Hepatocyte (in vitro differentiated cells): ENCODE data around the gene A3GALT2. TPM values are rescaled to one million over a fixed set of nuclear protein-coding genes. Genes with fewer than 3 reads are reported as not detected.

ENCODE experiments used
- DNase-seq: peaks from one replicate; pipeline ENCODE4 v3.0.0-alpha.2; 2016; ENCODE audit warnings: low spot score
- H2AFZ ChIP-seq: fragments of 200-600 bp; sonication (generic); 2 replicates; pipeline ENCODE4 v1.6.0; 2016; ENCODE audit warnings: antibody characterized with exemption, mild to moderate bottlenecking
- H3K27ac ChIP-seq: fragments of 200-600 bp; sonication (generic); 2 replicates; pipeline ENCODE4 v1.5.1; 2016; ENCODE audit warnings: mild to moderate bottlenecking
- H3K27me3 ChIP-seq: fragments of 200-600 bp; sonication (generic); 2 replicates; pipeline ENCODE4 v1.6.1; 2016
- H3K36me3 ChIP-seq: fragments of 200-600 bp; sonication (generic); replicated peaks from 2 replicates; pipeline ENCODE4 v1.5.1; 2016; ENCODE audit warnings: low read depth; ENCODE audit not compliant: insufficient read depth
- H3K4me1 ChIP-seq: fragments of 200-600 bp; sonication (generic); 2 replicates; pipeline ENCODE4 v1.5.1; 2016; ENCODE audit warnings: mild to moderate bottlenecking, moderate library complexity; ENCODE audit not compliant: insufficient read depth
- H3K4me2 ChIP-seq: fragments of 200-600 bp; sonication (generic); 2 replicates; pipeline ENCODE4 v1.6.0; 2016
- H3K4me3 ChIP-seq: fragments of 200-600 bp; sonication (generic); 2 replicates; pipeline ENCODE4 v1.5.1; 2016; ENCODE audit warnings: mild to moderate bottlenecking
- H3K79me2 ChIP-seq: fragments of 200-600 bp; sonication (generic); 2 replicates; pipeline ENCODE4 v1.6.0; 2017; ENCODE audit warnings: mild to moderate bottlenecking
- H3K9me2 ChIP-seq: fragments of 200-600 bp; sonication (generic); replicated peaks from 2 replicates; pipeline ENCODE4 v1.6.0; 2017; ENCODE audit warnings: mild to moderate bottlenecking; ENCODE audit not compliant: insufficient read depth
- H3K9me3 ChIP-seq: fragments of 200-600 bp; sonication (generic); 2 replicates; pipeline ENCODE4 v1.5.1; 2016; ENCODE audit warnings: low read depth, mild to moderate bottlenecking
- H4K20me1 ChIP-seq: fragments of 200-600 bp; sonication (generic); 2 replicates; pipeline ENCODE4 v1.6.0; 2016; ENCODE audit warnings: mild to moderate bottlenecking; ENCODE audit not compliant: insufficient read depth, poor library complexity, severe bottlenecking
- EZH2 ChIP-seq: fragments of 200-600 bp; sonication (generic); IDR thresholded peaks from 2 replicates; pipeline ENCODE4 v1.6.1; 2016; ENCODE audit warnings: antibody characterized with exemption, mild to moderate bottlenecking, borderline replicate concordance
- EZH2phosphoT487 ChIP-seq: fragments of 200-600 bp; sonication (generic); IDR thresholded peaks from one replicate; pipeline ENCODE4 v1.6.1; 2018; ENCODE audit warnings: antibody characterized with exemption, mild to moderate bottlenecking, low read depth, moderate library complexity; ENCODE audit not compliant: unreplicated experiment, severe bottlenecking
- WGBS: methylation state at CpG from one replicate; pipeline ENCODE4 v1.1.6; 2016; ENCODE audit warnings: low lambda C conversion rate; ENCODE audit errors: missing lambda C conversion rate; 5-methylcytosine and 5-hydroxymethylcytosine counted together
- polyA plus RNA-seq: library from polyadenylated mRNA; unstranded; fragments of >200 nt; fragmentation: Nextera tagmentation; extraction: Ambion mirVana; gene quantifications from 2 replicates; pipeline ENCODE4 v1.2.1, GENCODE V29; 2016
- total RNA-seq: library from RNA; depleted of rRNA; stranded (reverse); fragments of >200 nt; gene quantifications from 2 replicates; pipeline ENCODE4 v1.2.3, GENCODE V29; 2014
- TF ChIP-seq, protein P1 (sequence below): fragments of 200-600 bp; sonication (generic); IDR thresholded peaks from 2 replicates; pipeline ENCODE4 v1.5.1; 2016; ENCODE audit warnings: antibody characterized with exemption, mild to moderate bottlenecking; ENCODE audit not compliant: poor library complexity

The A3GALT2 gene
- total and polyA plus RNA-seq, 2 experiments from 2014 or later: not detected

DNA sequence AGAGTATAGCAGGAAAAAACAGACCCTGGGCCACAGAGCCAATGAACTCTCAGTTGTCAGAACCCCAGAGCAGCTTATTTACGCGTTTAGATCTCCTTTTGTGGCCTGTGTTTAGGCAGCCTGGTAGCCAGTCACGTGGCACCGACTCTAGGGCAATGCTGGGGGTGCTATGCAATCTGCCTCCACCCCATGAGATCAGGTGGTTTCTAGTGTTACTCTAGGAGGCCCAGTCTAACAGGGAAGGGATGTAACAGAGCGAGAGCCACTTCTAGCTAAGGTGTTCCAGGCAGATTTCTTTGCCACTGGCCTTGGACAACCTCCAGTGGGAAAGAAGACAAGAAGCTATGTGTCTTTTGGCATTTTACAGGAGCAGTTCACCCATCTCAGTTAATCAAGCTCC is 12.0 kb upstream of the A3GALT2 start:
- H3K4me2 ChIP-seq: no peak overlapping the region
- no peak overlapping the region for H3K4me3 ChIP-seq
- no peak overlapping the region for H2AFZ ChIP-seq
- no peaks in the 10 kb centered on the region for H3K27me3 ChIP-seq
- H3K4me1 ChIP-seq: peaks cover 25% of the 10 kb centered on the region
- DNase-seq: no peak
- WGBS: 94% methylated on average over 5 of the region's 5 CpGs
- H4K20me1 ChIP-seq: peaks cover 63% of the 10 kb centered on the region
- no peaks in the 10 kb centered on the region for H3K36me3 ChIP-seq
- no peaks in the 10 kb centered on the region for H3K9me2 ChIP-seq
- H3K79me2 ChIP-seq: peaks cover 75% of the 10 kb centered on the region
- peak overlapping the region; percentile 12 for H3K27ac ChIP-seq
- TF ChIP-seq EZH2 (no peak), EZH2phosphoT487 (no peak)
- TF ChIP-seq, protein P1, sequence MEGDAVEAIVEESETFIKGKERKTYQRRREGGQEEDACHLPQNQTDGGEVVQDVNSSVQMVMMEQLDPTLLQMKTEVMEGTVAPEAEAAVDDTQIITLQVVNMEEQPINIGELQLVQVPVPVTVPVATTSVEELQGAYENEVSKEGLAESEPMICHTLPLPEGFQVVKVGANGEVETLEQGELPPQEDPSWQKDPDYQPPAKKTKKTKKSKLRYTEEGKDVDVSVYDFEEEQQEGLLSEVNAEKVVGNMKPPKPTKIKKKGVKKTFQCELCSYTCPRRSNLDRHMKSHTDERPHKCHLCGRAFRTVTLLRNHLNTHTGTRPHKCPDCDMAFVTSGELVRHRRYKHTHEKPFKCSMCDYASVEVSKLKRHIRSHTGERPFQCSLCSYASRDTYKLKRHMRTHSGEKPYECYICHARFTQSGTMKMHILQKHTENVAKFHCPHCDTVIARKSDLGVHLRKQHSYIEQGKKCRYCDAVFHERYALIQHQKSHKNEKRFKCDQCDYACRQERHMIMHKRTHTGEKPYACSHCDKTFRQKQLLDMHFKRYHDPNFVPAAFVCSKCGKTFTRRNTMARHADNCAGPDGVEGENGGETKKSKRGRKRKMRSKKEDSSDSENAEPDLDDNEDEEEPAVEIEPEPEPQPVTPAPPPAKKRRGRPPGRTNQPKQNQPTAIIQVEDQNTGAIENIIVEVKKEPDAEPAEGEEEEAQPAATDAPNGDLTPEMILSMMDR: no peak
- H3K9me3 ChIP-seq: no peaks in the 10 kb centered on the region

DNA sequence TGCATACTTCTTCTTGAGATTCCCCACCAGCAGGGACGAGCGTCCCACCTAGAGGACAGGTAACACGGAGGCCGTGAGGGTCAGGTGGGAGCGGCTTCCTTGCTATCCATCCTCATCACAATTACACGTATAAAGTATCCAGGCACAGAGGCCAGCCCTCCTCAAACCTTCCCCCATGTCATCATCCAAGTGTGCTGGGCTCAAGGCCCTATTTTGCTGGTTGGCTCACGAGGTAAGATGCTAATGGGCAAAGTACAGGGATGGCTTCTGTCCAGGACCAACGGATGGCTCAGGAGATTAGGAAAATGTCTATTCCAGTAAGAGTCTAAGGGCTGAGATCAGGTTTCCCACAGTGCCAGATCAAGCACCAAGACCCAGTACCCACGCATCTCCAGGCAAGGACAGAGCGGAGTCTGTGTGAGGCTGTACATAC is 11.5 kb upstream of the A3GALT2 start:
- H4K20me1 ChIP-seq: peaks cover 59% of the 10 kb centered on the region
- H3K9me2 ChIP-seq: no peaks in the 10 kb centered on the region
- H3K27ac ChIP-seq: peak overlapping the region; percentile 12
- H3K4me3 ChIP-seq: no peak overlapping the region
- no peak for DNase-seq
- TF ChIP-seq, protein P1: no peak
- no peak for TF ChIP-seq EZH2phosphoT487
- TF ChIP-seq EZH2: no peak
- no peak overlapping the region for H2AFZ ChIP-seq
- H3K36me3 ChIP-seq: no peaks in the 10 kb centered on the region
- H3K4me2 ChIP-seq: no peak overlapping the region
- peaks cover 70% of the 10 kb centered on the region for H3K79me2 ChIP-seq
- no peaks in the 10 kb centered on the region for H3K27me3 ChIP-seq
- H3K9me3 ChIP-seq: no peaks in the 10 kb centered on the region
- peaks cover 21% of the 10 kb centered on the region for H3K4me1 ChIP-seq
- 88% methylated on average over 10 of the region's 10 CpGs for WGBS

DNA sequence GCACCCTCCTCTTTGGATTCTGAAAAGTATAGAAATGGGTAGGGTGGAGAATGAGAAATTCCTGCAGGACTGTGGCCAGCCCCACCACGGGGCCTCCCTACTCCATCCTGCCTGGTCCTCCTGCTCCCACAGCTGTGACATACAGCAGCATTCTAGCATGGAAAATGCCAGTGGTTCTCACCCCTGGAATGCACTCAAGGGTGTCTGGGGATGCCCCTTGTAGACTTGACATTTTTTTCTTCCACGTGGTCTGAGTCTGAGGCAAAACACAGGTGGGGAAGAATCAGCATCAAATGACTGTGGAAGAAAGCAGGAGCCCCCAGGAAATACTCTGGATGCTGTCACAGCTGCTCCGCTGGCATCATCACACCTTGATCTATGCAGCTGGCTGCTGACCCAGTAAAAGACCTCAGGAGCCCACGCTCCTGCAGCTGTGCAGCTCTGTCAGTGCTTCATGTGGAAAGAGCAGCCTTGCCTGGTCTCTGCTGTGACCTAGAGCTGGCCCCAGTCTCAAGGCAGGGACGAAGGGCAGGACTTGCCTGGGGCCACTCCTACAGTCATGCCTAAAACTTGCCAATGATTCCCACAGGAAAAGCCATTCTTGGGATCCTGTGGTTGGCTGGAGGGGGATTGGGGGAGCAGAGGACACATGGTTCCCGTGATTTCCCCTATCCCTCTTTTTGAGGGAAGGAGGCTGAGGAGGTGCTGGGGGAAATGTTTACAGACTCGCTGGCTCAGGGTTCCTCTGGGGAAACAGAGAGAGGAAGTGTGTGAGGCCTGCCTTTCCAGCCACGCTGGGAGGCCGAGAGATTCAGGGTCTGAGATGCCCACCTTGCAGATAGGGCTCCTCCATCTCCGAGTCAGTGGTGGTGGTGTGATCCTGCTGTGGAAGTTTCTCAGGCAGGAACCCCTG is 10.8 kb upstream of the A3GALT2 start:
- Histone ChIP-seq H3K9me2 (no peaks in the 10 kb centered on the region), H4K20me1 (peaks cover 53% of the 10 kb centered on the region), H3K9me3 (no peaks in the 10 kb centered on the region), H3K4me1 (peaks cover 17% of the 10 kb centered on the region), H3K27ac (no peak overlapping the region), H3K4me2 (no peak overlapping the region), H3K4me3 (no peak overlapping the region), H3K79me2 (peaks cover 63% of the 10 kb centered on the region), H3K27me3 (no peaks in the 10 kb centered on the region), H3K36me3 (no peaks in the 10 kb centered on the region), H2AFZ (no peak overlapping the region)
- no peak for TF ChIP-seq EZH2phosphoT487
- TF ChIP-seq, protein P1: no peak
- TF ChIP-seq EZH2: no peak
- 90% methylated on average over 10 of the region's 10 CpGs for WGBS
- no peak for DNase-seq
